GM10266 (cell line): ENCODE data around the gene FRMD8.

Experiments
- DNase-seq: peaks from one replicate; pipeline ENCODE4 v3.0.0; 2012; ENCODE audit errors: extremely low spot score
- CTCF ChIP-seq: IDR thresholded peaks from 2 replicates; pipeline ENCODE4 v1.5.1; 2012; ENCODE audit warnings: mild to moderate bottlenecking, low read depth; ENCODE audit not compliant: control insufficient read depth, insufficient read depth; ENCODE audit errors: missing control alignments

The FRMD8 gene

DNA sequence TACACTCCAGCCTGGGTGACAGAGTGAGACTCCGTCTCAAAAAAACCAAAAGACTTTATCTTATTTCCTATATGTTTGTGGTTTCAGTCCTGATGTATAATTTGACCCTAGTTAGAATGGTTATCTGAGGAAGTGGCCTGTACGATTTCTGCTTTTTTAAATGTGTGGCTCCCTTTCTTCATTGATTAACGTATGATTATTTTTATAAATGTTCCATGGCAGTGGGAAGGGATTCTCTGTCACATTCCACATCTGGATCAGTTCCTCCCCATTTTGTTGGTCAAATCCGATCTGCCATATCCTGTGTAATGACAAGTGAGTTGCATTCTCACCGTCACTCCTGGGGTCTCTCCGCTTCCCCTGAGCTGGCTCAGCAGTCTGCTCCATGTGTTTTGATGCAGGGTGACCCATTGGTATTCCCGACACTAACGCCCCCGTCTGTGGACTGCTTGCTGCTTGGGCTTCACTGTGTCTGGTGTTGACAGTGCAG lies 56.5 kb downstream of the FRMD8 start:
- no peak for DNase-seq
- no peak for TF ChIP-seq CTCF

DNA sequence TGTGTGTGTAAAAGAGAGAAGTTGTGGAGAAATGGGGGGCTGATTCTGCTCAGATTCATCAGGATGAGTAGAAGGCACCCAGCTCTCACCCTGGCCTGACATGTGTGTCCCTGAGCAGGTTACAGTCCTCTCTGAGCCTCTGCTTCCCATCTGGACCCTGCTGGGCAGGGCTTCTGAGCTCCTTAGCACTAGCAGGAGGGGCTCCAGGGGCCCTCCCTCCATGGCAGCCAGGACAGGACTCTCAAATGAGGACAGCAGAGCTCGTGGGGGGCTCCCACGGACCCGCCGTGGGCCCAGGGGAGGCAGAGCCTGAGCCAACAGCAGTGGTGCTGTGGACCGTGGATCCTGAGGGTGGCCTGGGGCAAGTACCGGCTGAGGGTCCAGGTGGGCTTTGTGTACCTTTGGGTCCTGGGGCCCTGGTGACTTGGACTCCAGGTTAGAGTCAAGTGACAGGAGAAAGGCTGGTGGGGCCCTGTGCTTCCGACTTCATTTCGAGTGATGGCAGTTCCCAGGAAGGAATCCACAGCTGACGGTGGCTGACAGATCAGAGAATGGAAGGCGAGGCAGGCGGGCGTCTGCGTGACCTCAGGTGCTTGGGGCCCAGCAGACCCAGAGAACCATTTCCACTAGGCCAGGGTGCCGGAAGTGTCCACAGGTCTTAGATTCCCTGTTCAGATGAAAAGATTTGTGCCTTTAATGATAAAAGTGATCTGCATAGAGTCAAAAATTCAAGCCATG lies 58.0 kb downstream of the FRMD8 start:
- no peak for TF ChIP-seq CTCF
- DNase-seq, result no peak

DNA sequence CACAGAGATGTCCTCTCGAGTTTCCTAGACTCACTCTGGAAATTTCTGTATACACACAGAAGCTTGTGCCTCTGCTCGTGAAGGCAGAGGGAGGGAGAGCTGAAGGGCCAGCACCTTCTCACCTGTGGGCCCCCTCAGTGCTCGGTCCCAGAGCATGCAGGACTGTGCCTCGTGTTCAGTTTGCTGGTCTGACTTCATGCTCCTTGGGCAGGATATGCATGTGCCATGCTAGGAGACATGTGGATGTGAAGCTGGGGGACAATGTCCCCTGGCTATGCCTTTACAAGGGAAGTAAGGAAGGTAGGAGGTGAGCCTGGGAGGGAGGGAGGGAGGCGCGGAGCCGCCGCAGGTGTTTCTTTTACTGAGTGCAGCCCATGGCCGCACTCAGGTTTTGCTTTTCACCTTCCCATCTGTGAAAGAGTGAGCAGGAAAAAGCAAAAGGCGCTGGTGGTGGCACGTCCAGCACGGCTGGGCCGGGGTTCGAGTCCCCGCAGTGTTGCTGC lies 58.7 kb downstream of the FRMD8 start:
- DNase-seq, result no peak
- no peak for TF ChIP-seq CTCF

- DNase-seq, result no peak
- no peak for TF ChIP-seq CTCF
These were observed 59.4 kb downstream of the FRMD8 start for GRCh38 chr11:65445604-65446445.

GRCh38 chr11:65446446-65447277 lies 60.2 kb downstream of the FRMD8 start:
- TF ChIP-seq CTCF, result no peak
- no peak for DNase-seq

- DNase-seq, result no peak
- TF ChIP-seq CTCF, result no peak
These were observed 61.6 kb downstream of the FRMD8 start for GRCh38 chr11:65448074-65448417.
